ENCODE data around the gene HHIP.

The HHIP gene

DNA sequence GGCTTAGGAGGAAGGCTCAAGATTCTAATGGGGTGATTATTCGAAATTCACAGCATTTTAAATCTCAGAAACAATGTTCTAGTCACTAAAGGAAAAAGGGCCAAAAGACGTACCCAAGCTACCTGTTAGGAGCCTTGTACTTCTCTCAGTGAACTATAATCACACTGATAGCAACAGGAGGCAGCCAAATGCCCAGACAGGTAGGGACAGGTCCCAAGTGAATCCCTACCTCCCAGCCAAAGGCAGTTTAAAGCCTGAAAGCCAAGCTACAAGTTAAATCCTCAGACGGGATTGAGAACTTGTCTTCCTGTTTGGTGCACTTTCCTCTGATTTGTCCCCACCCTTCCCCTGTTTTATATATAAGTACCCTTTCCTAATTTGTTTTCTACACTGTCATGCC is 24.3 kb upstream of the HHIP start:
- TF ChIP-seq ZNF565 (CRISPR knock-in tag; conservative IDR thresholded peaks at IDR 0.05; ENCODE audit: low read depth): no peak
- no peak for TF ChIP-seq ZNF70 (CRISPR knock-in tag; IDR thresholded peaks at IDR 0.05)
- TF ChIP-seq ZC3H10 (CRISPR knock-in tag; IDR thresholded peaks at IDR 0.05): no peak
- TF ChIP-seq ISL1 (CRISPR knock-in tag; IDR thresholded peaks at IDR 0.05): no peak
- no peak for TF ChIP-seq RARB (CRISPR knock-in tag; IDR thresholded peaks at IDR 0.05)
- no peak for TF ChIP-seq ZFP30 (CRISPR knock-in tag; IDR thresholded peaks at IDR 0.05)
- TF ChIP-seq, protein P1, sequence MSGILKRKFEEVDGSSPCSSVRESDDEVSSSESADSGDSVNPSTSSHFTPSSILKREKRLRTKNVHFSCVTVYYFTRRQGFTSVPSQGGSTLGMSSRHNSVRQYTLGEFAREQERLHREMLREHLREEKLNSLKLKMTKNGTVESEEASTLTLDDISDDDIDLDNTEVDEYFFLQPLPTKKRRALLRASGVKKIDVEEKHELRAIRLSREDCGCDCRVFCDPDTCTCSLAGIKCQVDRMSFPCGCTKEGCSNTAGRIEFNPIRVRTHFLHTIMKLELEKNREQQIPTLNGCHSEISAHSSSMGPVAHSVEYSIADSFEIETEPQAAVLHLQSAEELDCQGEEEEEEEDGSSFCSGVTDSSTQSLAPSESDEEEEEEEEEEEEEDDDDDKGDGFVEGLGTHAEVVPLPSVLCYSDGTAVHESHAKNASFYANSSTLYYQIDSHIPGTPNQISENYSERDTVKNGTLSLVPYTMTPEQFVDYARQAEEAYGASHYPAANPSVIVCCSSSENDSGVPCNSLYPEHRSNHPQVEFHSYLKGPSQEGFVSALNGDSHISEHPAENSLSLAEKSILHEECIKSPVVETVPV (CRISPR knock-in tag; IDR thresholded peaks at IDR 0.05): no peak
- no peak for TF ChIP-seq ZNF8 (CRISPR knock-in tag; IDR thresholded peaks at IDR 0.05)
- TF ChIP-seq ARNTL (CRISPR knock-in tag; IDR thresholded peaks at IDR 0.05; ENCODE audit: borderline replicate concordance, low read depth): no peak
- TF ChIP-seq, protein P2, sequence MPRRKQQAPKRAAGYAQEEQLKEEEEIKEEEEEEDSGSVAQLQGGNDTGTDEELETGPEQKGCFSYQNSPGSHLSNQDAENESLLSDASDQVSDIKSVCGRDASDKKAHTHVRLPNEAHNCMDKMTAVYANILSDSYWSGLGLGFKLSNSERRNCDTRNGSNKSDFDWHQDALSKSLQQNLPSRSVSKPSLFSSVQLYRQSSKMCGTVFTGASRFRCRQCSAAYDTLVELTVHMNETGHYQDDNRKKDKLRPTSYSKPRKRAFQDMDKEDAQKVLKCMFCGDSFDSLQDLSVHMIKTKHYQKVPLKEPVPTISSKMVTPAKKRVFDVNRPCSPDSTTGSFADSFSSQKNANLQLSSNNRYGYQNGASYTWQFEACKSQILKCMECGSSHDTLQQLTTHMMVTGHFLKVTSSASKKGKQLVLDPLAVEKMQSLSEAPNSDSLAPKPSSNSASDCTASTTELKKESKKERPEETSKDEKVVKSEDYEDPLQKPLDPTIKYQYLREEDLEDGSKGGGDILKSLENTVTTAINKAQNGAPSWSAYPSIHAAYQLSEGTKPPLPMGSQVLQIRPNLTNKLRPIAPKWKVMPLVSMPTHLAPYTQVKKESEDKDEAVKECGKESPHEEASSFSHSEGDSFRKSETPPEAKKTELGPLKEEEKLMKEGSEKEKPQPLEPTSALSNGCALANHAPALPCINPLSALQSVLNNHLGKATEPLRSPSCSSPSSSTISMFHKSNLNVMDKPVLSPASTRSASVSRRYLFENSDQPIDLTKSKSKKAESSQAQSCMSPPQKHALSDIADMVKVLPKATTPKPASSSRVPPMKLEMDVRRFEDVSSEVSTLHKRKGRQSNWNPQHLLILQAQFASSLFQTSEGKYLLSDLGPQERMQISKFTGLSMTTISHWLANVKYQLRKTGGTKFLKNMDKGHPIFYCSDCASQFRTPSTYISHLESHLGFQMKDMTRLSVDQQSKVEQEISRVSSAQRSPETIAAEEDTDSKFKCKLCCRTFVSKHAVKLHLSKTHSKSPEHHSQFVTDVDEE (CRISPR knock-in tag; IDR thresholded peaks at IDR 0.05): no peak
- no peak for TF ChIP-seq ESRRG (CRISPR knock-in tag; IDR thresholded peaks at IDR 0.05)
- TF ChIP-seq ZFP3 (CRISPR knock-in tag; IDR thresholded peaks at IDR 0.05): no peak
- no peak for TF ChIP-seq TCF4 (CRISPR knock-in tag; IDR thresholded peaks at IDR 0.05; ENCODE audit: borderline replicate concordance)
- TF ChIP-seq TOX (CRISPR knock-in tag; IDR thresholded peaks at IDR 0.05; ENCODE audit: borderline replicate concordance): no peak
- TF ChIP-seq PPARA (CRISPR knock-in tag; IDR thresholded peaks at IDR 0.05; ENCODE audit: borderline replicate concordance): no peak
- no peak for TF ChIP-seq GLIS3 (CRISPR knock-in tag; IDR thresholded peaks at IDR 0.05)
- no peak for TF ChIP-seq CSDC2 (CRISPR knock-in tag; IDR thresholded peaks at IDR 0.05)
- TF ChIP-seq BACH2 (CRISPR knock-in tag; IDR thresholded peaks at IDR 0.05; ENCODE audit: borderline replicate concordance): no peak
- no peak for ATAC-seq

DNA sequence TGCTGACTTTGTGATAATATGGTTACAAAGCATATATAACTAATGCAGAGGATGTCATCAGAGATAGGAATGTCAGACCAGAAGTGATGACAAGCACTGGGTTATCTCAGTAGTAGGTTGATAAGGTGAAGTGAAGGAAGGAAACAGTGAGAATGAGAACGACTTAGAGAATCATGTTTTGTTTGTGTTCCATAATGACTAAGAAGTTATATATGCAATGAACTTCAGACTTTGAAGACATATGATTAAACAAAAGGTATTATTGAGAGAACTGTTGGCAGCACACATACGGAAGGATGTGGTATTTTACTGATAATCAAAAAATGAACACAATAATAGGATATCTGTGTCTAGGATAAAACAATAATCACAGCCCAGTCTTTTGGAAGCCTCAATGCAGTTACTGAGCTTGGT is 18.3 kb upstream of the HHIP start:
- ATAC-seq: no peak
- TF ChIP-seq ZFP3 (CRISPR knock-in tag; IDR thresholded peaks at IDR 0.05): no peak
- TF ChIP-seq PPARA (CRISPR knock-in tag; IDR thresholded peaks at IDR 0.05; ENCODE audit: borderline replicate concordance): no peak
- TF ChIP-seq, protein P3, sequence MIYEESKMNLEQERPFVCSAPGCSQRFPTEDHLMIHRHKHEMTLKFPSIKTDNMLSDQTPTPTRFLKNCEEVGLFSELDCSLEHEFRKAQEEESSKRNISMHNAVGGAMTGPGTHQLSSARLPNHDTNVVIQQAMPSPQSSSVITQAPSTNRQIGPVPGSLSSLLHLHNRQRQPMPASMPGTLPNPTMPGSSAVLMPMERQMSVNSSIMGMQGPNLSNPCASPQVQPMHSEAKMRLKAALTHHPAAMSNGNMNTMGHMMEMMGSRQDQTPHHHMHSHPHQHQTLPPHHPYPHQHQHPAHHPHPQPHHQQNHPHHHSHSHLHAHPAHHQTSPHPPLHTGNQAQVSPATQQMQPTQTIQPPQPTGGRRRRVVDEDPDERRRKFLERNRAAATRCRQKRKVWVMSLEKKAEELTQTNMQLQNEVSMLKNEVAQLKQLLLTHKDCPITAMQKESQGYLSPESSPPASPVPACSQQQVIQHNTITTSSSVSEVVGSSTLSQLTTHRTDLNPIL (CRISPR knock-in tag; IDR thresholded peaks at IDR 0.05; ENCODE audit: low read depth): no peak
- no peak for TF ChIP-seq ZNF565 (CRISPR knock-in tag; conservative IDR thresholded peaks at IDR 0.05; ENCODE audit: low read depth)
- TF ChIP-seq ZNF8 (CRISPR knock-in tag; IDR thresholded peaks at IDR 0.05): no peak
- no peak for TF ChIP-seq TCF4 (CRISPR knock-in tag; IDR thresholded peaks at IDR 0.05; ENCODE audit: borderline replicate concordance)
- TF ChIP-seq ESRRG (CRISPR knock-in tag; IDR thresholded peaks at IDR 0.05): no peak
- TF ChIP-seq, protein P2 (CRISPR knock-in tag; IDR thresholded peaks at IDR 0.05): no peak
- no peak for TF ChIP-seq GLIS3 (CRISPR knock-in tag; IDR thresholded peaks at IDR 0.05)
- no peak for TF ChIP-seq BACH2 (CRISPR knock-in tag; IDR thresholded peaks at IDR 0.05; ENCODE audit: borderline replicate concordance)
- no peak for TF ChIP-seq ZNF70 (CRISPR knock-in tag; IDR thresholded peaks at IDR 0.05)
- no peak for TF ChIP-seq RARB (CRISPR knock-in tag; IDR thresholded peaks at IDR 0.05)
- no peak for TF ChIP-seq SNAI2 (CRISPR knock-in tag; IDR thresholded peaks at IDR 0.05)
- TF ChIP-seq, protein P4, sequence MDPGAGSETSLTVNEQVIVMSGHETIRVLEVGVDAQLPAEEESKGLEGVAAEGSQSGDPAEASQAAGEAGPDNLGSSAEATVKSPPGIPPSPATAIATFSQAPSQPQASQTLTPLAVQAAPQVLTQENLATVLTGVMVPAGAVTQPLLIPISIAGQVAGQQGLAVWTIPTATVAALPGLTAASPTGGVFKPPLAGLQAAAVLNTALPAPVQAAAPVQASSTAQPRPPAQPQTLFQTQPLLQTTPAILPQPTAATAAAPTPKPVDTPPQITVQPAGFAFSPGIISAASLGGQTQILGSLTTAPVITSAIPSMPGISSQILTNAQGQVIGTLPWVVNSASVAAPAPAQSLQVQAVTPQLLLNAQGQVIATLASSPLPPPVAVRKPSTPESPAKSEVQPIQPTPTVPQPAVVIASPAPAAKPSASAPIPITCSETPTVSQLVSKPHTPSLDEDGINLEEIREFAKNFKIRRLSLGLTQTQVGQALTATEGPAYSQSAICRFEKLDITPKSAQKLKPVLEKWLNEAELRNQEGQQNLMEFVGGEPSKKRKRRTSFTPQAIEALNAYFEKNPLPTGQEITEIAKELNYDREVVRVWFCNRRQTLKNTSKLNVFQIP (CRISPR knock-in tag; IDR thresholded peaks at IDR 0.05; ENCODE audit: borderline replicate concordance, low read depth): no peak
- no peak for TF ChIP-seq ARNTL (CRISPR knock-in tag; IDR thresholded peaks at IDR 0.05; ENCODE audit: borderline replicate concordance, low read depth)
- no peak for TF ChIP-seq OSR1 (CRISPR knock-in tag; IDR thresholded peaks at IDR 0.05)
